Measurements from ENCODE around the gene GNB4.

GNB4 gene

GRCh38 chr3:179391906-179392305 is 59.4 kb downstream of the GNB4 start:
- H3K4me3 ChIP-seq (ENCODE audit: low read length) = no peak overlapping the region
- no peaks in the 10 kb centered on the region for H3K79me2 ChIP-seq (ENCODE audit: low read length)
- no peak overlapping the region for H3K9ac ChIP-seq (ENCODE audit: low read length)
- TF ChIP-seq CTCF (IDR thresholded peaks at IDR 0.05; ENCODE audit: low read depth, low read length) = no peak
- no peak for TF ChIP-seq EZH2phosphoT487 (IDR thresholded peaks at IDR 0.05; ENCODE audit: low read depth)
- H3K4me1 ChIP-seq (ENCODE audit: low read length) = no peaks in the 10 kb centered on the region
- no peaks in the 10 kb centered on the region for H3K9me3 ChIP-seq (ENCODE audit: insufficient read depth, low read length)
- H3K27ac ChIP-seq (ENCODE audit: low read length) = no peak overlapping the region
- no peaks in the 10 kb centered on the region for H3K27me3 ChIP-seq (ENCODE audit: low read depth, low read length)
- H3K36me3 ChIP-seq (replicated peaks; ENCODE audit: low read depth, low read length) = peaks cover 51% of the 10 kb centered on the region
- H3K4me2 ChIP-seq (ENCODE audit: low read length) = no peak overlapping the region
- no peaks in the 10 kb centered on the region for H4K20me1 ChIP-seq (ENCODE audit: insufficient read depth, low read length)
- H2AFZ ChIP-seq (ENCODE audit: low read depth, low read length) = no peak overlapping the region

- H3K27me3 ChIP-seq (ENCODE audit: low read depth, low read length) = no peaks in the 10 kb centered on the region
- TF ChIP-seq EZH2phosphoT487 (IDR thresholded peaks at IDR 0.05; ENCODE audit: low read depth) (no peak), CTCF (IDR thresholded peaks at IDR 0.05; ENCODE audit: low read depth, low read length) (no peak)
- H2AFZ ChIP-seq (ENCODE audit: low read depth, low read length) = no peak overlapping the region
- H3K79me2 ChIP-seq (ENCODE audit: low read length) = no peaks in the 10 kb centered on the region
- no peaks in the 10 kb centered on the region for H3K9me3 ChIP-seq (ENCODE audit: insufficient read depth, low read length)
- H3K27ac ChIP-seq (ENCODE audit: low read length) = no peak overlapping the region
- no peaks in the 10 kb centered on the region for H4K20me1 ChIP-seq (ENCODE audit: insufficient read depth, low read length)
- peaks cover 48% of the 10 kb centered on the region for H3K36me3 ChIP-seq (replicated peaks; ENCODE audit: low read depth, low read length)
- H3K9ac ChIP-seq (ENCODE audit: low read length) = no peak overlapping the region
- H3K4me3 ChIP-seq (ENCODE audit: low read length) = no peak overlapping the region
- H3K4me2 ChIP-seq (ENCODE audit: low read length) = no peak overlapping the region
- H3K4me1 ChIP-seq (ENCODE audit: low read length) = no peaks in the 10 kb centered on the region
Observed at GRCh38 chr3:179376474-179376873, 74.8 kb downstream of the GNB4 start.

- no peaks in the 10 kb centered on the region for H3K9me3 ChIP-seq (ENCODE audit: insufficient read depth, low read length)
- H3K4me2 ChIP-seq (ENCODE audit: low read length) = no peak overlapping the region
- no peaks in the 10 kb centered on the region for H4K20me1 ChIP-seq (ENCODE audit: insufficient read depth, low read length)
- H3K27me3 ChIP-seq (ENCODE audit: low read depth, low read length) = no peaks in the 10 kb centered on the region
- no peak overlapping the region for H2AFZ ChIP-seq (ENCODE audit: low read depth, low read length)
- no peaks in the 10 kb centered on the region for H3K79me2 ChIP-seq (ENCODE audit: low read length)
- no peak overlapping the region for H3K9ac ChIP-seq (ENCODE audit: low read length)
- TF ChIP-seq EZH2phosphoT487 (IDR thresholded peaks at IDR 0.05; ENCODE audit: low read depth) (no peak), CTCF (IDR thresholded peaks at IDR 0.05; ENCODE audit: low read depth, low read length) (no peak)
- H3K36me3 ChIP-seq (replicated peaks; ENCODE audit: low read depth, low read length) = peaks cover 43% of the 10 kb centered on the region
- no peaks in the 10 kb centered on the region for H3K4me1 ChIP-seq (ENCODE audit: low read length)
- no peak overlapping the region for H3K27ac ChIP-seq (ENCODE audit: low read length)
- H3K4me3 ChIP-seq (ENCODE audit: low read length) = no peak overlapping the region
Observed at GRCh38 chr3:179375091-179375999, 75.9 kb downstream of the GNB4 start.

- Histone ChIP-seq H4K20me1 (ENCODE audit: insufficient read depth, low read length) (no peaks in the 10 kb centered on the region), H2AFZ (ENCODE audit: low read depth, low read length) (no peak overlapping the region), H3K36me3 (replicated peaks; ENCODE audit: low read depth, low read length) (peaks cover 39% of the 10 kb centered on the region), H3K27me3 (ENCODE audit: low read depth, low read length) (no peaks in the 10 kb centered on the region), H3K4me3 (ENCODE audit: low read length) (no peak overlapping the region), H3K4me1 (ENCODE audit: low read length) (no peaks in the 10 kb centered on the region), H3K79me2 (ENCODE audit: low read length) (no peaks in the 10 kb centered on the region), H3K9ac (ENCODE audit: low read length) (no peak overlapping the region), H3K4me2 (ENCODE audit: low read length) (no peak overlapping the region), H3K27ac (ENCODE audit: low read length) (no peak overlapping the region), H3K9me3 (ENCODE audit: insufficient read depth, low read length) (no peaks in the 10 kb centered on the region)
- TF ChIP-seq CTCF (IDR thresholded peaks at IDR 0.05; ENCODE audit: low read depth, low read length) (no peak), EZH2phosphoT487 (IDR thresholded peaks at IDR 0.05; ENCODE audit: low read depth) (no peak)
Observed at GRCh38 chr3:179373938-179374337, 77.3 kb downstream of the GNB4 start.
